PC-3 (cell line): Measurements from ENCODE around the gene HDAC6.

Experiments
- EZH2 ChIP-seq: fragments of 300-600 bp; sonication (generic); IDR thresholded peaks from one replicate; pipeline ENCODE4 v1.6.1; 2017; ENCODE audit warnings: antibody characterized with exemption, mild to moderate bottlenecking, low read length; ENCODE audit not compliant: unreplicated experiment
- EZH2phosphoT487 ChIP-seq: fragments of 300-600 bp; sonication (generic); IDR thresholded peaks from 2 replicates; pipeline ENCODE4 v1.6.1; 2018; ENCODE audit warnings: mild to moderate bottlenecking, antibody characterized with exemption, low read length, borderline replicate concordance
- TF ChIP-seq, protein P1 (sequence below): fragments of 300-600 bp; sonication (generic); conservative IDR thresholded peaks from 2 replicates; pipeline ENCODE4 v1.5.1; 2017; ENCODE audit warnings: antibody characterized with exemption, low read depth, mild to moderate bottlenecking, low read length

GRCh38 chrX:48752498-48752897 is 49.4 kb upstream of the HDAC6 start:
- TF ChIP-seq EZH2: no peak
- TF ChIP-seq, protein P1, sequence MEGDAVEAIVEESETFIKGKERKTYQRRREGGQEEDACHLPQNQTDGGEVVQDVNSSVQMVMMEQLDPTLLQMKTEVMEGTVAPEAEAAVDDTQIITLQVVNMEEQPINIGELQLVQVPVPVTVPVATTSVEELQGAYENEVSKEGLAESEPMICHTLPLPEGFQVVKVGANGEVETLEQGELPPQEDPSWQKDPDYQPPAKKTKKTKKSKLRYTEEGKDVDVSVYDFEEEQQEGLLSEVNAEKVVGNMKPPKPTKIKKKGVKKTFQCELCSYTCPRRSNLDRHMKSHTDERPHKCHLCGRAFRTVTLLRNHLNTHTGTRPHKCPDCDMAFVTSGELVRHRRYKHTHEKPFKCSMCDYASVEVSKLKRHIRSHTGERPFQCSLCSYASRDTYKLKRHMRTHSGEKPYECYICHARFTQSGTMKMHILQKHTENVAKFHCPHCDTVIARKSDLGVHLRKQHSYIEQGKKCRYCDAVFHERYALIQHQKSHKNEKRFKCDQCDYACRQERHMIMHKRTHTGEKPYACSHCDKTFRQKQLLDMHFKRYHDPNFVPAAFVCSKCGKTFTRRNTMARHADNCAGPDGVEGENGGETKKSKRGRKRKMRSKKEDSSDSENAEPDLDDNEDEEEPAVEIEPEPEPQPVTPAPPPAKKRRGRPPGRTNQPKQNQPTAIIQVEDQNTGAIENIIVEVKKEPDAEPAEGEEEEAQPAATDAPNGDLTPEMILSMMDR: no peak
- no peak for TF ChIP-seq EZH2phosphoT487
